Epithelial cell of alveolus of lung (primary cell): ENCODE measurements around the gene SRF. TPM values are rescaled to one million over a fixed set of nuclear protein-coding genes. Genes with fewer than 3 reads are reported as not detected.

ENCODE experiments used
- total RNA-seq: library from RNA; depleted of rRNA; stranded (reverse); fragments of >200 nt; gene quantifications from 2 replicates; pipeline ENCODE4 v1.2.1, GENCODE V29; 2015

The SRF gene
- total RNA-seq = 15.6 and 33.6 TPM in 2 replicates

GRCh38 chr6:43170931-43171706, at the start of gene SRF:
TSS of gene SRF (plus strand) at chr6:43171269. CDS start at chr6:43171657, 388 bp downstream.

GRCh38 chr6:43181942-43182860, 11.1 kb downstream of the SRF start, which contains the start of gene CUL9:
TSS of gene CUL9 (plus strand) at chr6:43182196. CDS start at chr6:43184311, 2,115 bp downstream.

DNA sequence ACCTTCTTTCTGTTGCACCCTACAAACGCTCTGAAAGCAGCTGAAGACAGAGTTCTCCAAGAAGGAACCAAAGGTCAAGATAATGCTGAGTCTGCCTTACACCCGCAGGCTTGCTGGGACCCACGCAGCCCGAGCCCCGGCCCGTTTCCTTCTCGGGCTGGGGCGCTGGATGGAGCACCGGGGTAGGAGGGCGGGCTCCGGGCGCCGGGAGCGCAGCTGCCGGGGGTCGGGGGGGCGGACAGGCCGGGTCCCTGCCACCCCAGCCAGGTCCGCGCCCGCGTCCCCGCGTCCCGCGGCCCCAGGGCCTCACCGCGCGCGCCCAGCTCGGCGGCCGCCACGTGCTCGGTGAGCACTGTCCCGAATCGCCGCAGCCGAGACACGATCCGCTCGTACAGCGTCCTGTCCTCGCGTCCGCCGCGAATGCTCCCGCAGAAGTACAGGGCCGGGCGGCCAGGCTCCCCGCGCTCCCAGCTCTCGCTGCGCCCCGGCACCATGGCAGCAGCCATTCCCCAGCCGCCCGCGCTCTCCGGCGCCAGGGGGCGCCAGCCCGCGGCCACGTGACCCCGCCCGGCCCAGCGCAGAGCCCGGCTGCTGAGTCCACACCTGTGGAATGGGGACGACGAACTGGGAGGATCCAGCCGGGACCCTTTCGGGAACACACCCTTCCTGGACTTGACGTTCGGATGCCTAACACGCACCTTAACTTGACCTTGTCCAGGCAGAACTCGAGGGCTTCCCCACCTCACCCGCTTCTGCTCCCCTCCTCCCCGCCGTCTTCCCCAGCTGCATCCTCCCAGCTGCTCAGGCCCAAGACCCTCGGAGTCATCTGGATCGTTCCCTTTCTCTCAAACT, 58.1 kb downstream of the SRF start, which contains the start of gene DNPH1:
Gene DNPH1 (minus strand): TSS at position 531 of the 852 bp plus-strand sequence. CDS start 25 bp downstream, at position 506.

Other genes starting within 250 kb of the SRF start
- 30.5 and 54.6 TPM in 2 replicates for gene CNPY3, start 241.8 kb upstream of the SRF start, total RNA-seq
- gene GNMT, start 210.5 kb upstream of the SRF start, total RNA-seq = not detected in 2 replicates
- gene PEX6, start 192.1 kb upstream of the SRF start, total RNA-seq = 16.5 and 60.2 TPM in 2 replicates
- 40.9 and 50.6 TPM in 2 replicates for gene PPP2R5D, start 186.7 kb upstream of the SRF start, total RNA-seq
- gene MEA1, start 157.3 kb upstream of the SRF start, total RNA-seq = 43.7 and 94.3 TPM in 2 replicates
- 90.9 and 103 TPM in 2 replicates for gene KLHDC3, start 157.0 kb upstream of the SRF start, total RNA-seq
- 56.5 and 88.6 TPM in 2 replicates for gene RRP36, start 149.6 kb upstream of the SRF start, total RNA-seq
- gene CUL7, start 117.4 kb upstream of the SRF start, total RNA-seq = 32.7 and 38.7 TPM in 2 replicates
- 35.9 and 41.3 TPM in 2 replicates for gene MRPL2, start 111.8 kb upstream of the SRF start, total RNA-seq
- gene KLC4, start 111.6 kb upstream of the SRF start, total RNA-seq = 11.2 and 14.7 TPM in 2 replicates
- 144 and 240 TPM in 2 replicates for gene PTK7, start 95.0 kb upstream of the SRF start, total RNA-seq
- gene CUL9, start 10.9 kb downstream of the SRF start, total RNA-seq = 12.2 and 15.9 TPM in 2 replicates
- 103 and 117 TPM in 2 replicates for gene DNPH1, start 58.2 kb downstream of the SRF start, total RNA-seq
- not detected in 2 replicates for gene TTBK1, start 72.2 kb downstream of the SRF start, total RNA-seq
- not detected in 2 replicates for gene SLC22A7, start 127.0 kb downstream of the SRF start, total RNA-seq
- gene CRIP3, start 137.6 kb downstream of the SRF start, total RNA-seq = not detected in 2 replicates
- gene ZNF318, start 198.4 kb downstream of the SRF start, total RNA-seq = 7.0 and 13.6 TPM in 2 replicates